Caco-2 (cell line): ENCODE data around the gene PCDHGA3. TPM values are rescaled to one million over a fixed set of nuclear protein-coding genes. Genes with fewer than 3 reads are reported as not detected.
"Not testable (repeated sequence)": the region's sequence is repeated elsewhere in the genome, so short reads cannot be mapped to it uniquely, and the experiment has no call there.

ENCODE experiments used
- BruUV-seq: library from RNA; stranded (reverse); fragments of 400-500 nt; replicated peaks from 2 replicates; lab custom pipeline; 2021; lab: Mats Ljungman, UMichigan
- CTCF ChIA-PET: fragments of 300-600 bp; sonication (Branson Sonifier 250); formaldehyde crosslinking; loops from one replicate; lab custom pipeline; 2022; ENCODE audit warnings: antibody characterized with exemption; lab: Charles Lee
- POLR2A ChIA-PET: fragments of 300-600 bp; sonication (Branson Sonifier 250); formaldehyde crosslinking; loops from one replicate; lab custom pipeline; 2022; ENCODE audit warnings: antibody characterized with exemption; lab: Charles Lee
- DNase-seq, 2 experiments: peaks; one replicate each; pipeline versions ENCODE4 v3.0.0 to v3.0.0-alpha.2; 2020 to 2022
- H3K27me3 ChIP-seq: replicated peaks from 2 replicates; pipeline ENCODE4 v1.6.0; 2011; ENCODE audit warnings: low read length; ENCODE audit not compliant: control insufficient read depth, insufficient read depth
- H3K36me3 ChIP-seq: 2 replicates; pipeline ENCODE4 v1.5.1; 2011; ENCODE audit warnings: low read length; ENCODE audit not compliant: control insufficient read depth, insufficient read depth
- H3K4me1 ChIP-seq: fragments of 250-450 bp; sonication (Bioruptor Pico); 2 replicates; pipeline ENCODE4 v1.5.1; 2020; ENCODE audit warnings: mild to moderate bottlenecking
- H3K4me3 ChIP-seq: 2 replicates; pipeline ENCODE4 v1.5.1; 2011; ENCODE audit warnings: low read depth, mild to moderate bottlenecking, control low read depth, low read length
- H3K9me3 ChIP-seq: fragments of 250-450 bp; sonication (Bioruptor Pico); 2 replicates; pipeline ENCODE4 v1.5.1; 2020; ENCODE audit warnings: mild to moderate bottlenecking, moderate library complexity
- H3K27ac Mint-ChIP-seq: one replicate; pipeline ENCODE4 v1.8.0; 2022; ENCODE audit warnings: mixed read lengths; ENCODE audit not compliant: unreplicated experiment
- H3K27me3 Mint-ChIP-seq: one replicate; pipeline ENCODE4 v1.8.0; 2022; ENCODE audit warnings: mixed read lengths; ENCODE audit not compliant: insufficient read depth, unreplicated experiment
- H3K36me3 Mint-ChIP-seq: one replicate; pipeline ENCODE4 v1.8.0; 2022; ENCODE audit warnings: mild to moderate bottlenecking, mixed read lengths; ENCODE audit not compliant: insufficient read depth, unreplicated experiment
- H3K4me1 Mint-ChIP-seq: one replicate; pipeline ENCODE4 v1.8.0; 2022; ENCODE audit warnings: low read depth, mixed read lengths; ENCODE audit not compliant: unreplicated experiment
- H3K4me3 Mint-ChIP-seq: one replicate; pipeline ENCODE4 v1.8.0; 2022; ENCODE audit warnings: mild to moderate bottlenecking, moderate library complexity, mixed read lengths; ENCODE audit not compliant: unreplicated experiment
- H3K9me3 Mint-ChIP-seq: one replicate; pipeline ENCODE4 v1.8.0; 2022; ENCODE audit warnings: mixed read lengths; ENCODE audit not compliant: unreplicated experiment
- intact Hi-C: fragments of 100-400 bp; cut with micrococcal nuclease; formaldehyde crosslinking; loops from one replicate; pipeline ENCODE4 v1.10.0; 2022; ENCODE audit not compliant: unreplicated experiment
- total RNA-seq: library from RNA; stranded (reverse); gene quantifications from 2 replicates; pipeline ENCODE4 v1.2.3, GENCODE V29; 2022
- TF ChIP-seq, protein P1 (sequence below), 2 experiments: fragments of 200-600 bp in 1 of 2; IDR thresholded peaks; 1 replicate in 1 of 2; 2 replicates in 1 of 2; pipeline versions ENCODE4 v1.5.1 to v1.8.0; 2011 to 2022; ENCODE audit warnings: antibody characterized with exemption in 1 of 2, control low read depth in 1 of 2, inconsistent platforms in 1 of 2, low read depth in 1 of 2, low read length in 1 of 2, mild to moderate bottlenecking in 1 of 2, moderate library complexity in 1 of 2; ENCODE audit not compliant: insufficient read depth in 1 of 2, severe bottlenecking in 1 of 2, unreplicated experiment in 1 of 2

PCDHGA3 gene
- total RNA-seq, 1 experiment from 2014 or later: 0.11 TPM

DNA sequence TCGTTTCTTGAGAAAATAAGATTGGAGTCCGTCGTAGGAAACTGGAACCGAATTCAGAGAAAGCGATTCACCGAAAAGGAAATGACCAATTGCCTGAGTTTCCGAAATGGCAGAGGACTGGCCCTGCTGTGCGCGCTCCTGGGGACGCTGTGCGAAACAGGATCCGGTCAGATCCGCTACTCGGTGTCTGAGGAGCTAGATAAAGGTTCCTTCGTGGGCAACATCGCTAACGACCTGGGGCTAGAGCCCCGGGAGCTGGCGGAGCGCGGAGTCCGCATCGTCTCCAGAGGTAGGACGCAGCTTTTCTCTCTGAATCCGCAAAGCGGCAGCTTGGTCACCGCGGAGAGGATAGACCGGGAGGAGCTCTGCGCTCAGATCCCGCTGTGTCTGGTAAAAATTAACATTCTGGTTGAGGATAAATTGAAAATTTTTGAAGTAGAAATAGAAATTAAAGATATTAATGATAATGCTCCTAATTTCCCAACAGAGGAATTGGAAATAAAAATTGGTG, 379 bp downstream of the PCDHGA3 start:
- no peaks in the 10 kb centered on the region; the same call in 1 of the 2 replicates for H3K9me3 ChIP-seq
- Mint-ChIP-seq H3K4me1 (no peaks in the 10 kb centered on the region), H3K9me3 (peaks cover 9% of the 10 kb centered on the region), H3K4me3 (no peak overlapping the region), H3K27me3 (no peaks in the 10 kb centered on the region), H3K27ac (no peak overlapping the region), H3K36me3 (no peaks in the 10 kb centered on the region)
- DNase-seq: no peak
- H3K4me1 ChIP-seq: no peaks in the 10 kb centered on the region
- H3K4me3 ChIP-seq: no peak overlapping the region
- ChIA-PET CTCF (interaction anchor here (1.3 to 1.5 kb wide), 2 partner anchors 23 to 220 kb away, joined by 3 to 5 read pairs; partner anchors contain the start of gene TAF7), POLR2A (no interaction called here)
- no peaks in the 10 kb centered on the region for H3K27me3 ChIP-seq
- TF ChIP-seq, protein P1, sequence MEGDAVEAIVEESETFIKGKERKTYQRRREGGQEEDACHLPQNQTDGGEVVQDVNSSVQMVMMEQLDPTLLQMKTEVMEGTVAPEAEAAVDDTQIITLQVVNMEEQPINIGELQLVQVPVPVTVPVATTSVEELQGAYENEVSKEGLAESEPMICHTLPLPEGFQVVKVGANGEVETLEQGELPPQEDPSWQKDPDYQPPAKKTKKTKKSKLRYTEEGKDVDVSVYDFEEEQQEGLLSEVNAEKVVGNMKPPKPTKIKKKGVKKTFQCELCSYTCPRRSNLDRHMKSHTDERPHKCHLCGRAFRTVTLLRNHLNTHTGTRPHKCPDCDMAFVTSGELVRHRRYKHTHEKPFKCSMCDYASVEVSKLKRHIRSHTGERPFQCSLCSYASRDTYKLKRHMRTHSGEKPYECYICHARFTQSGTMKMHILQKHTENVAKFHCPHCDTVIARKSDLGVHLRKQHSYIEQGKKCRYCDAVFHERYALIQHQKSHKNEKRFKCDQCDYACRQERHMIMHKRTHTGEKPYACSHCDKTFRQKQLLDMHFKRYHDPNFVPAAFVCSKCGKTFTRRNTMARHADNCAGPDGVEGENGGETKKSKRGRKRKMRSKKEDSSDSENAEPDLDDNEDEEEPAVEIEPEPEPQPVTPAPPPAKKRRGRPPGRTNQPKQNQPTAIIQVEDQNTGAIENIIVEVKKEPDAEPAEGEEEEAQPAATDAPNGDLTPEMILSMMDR (IDR thresholded peaks at IDR 0.05; ENCODE audit: insufficient read depth in 1 of 2, low read depth in 1 of 2, low read length in 1 of 2, severe bottlenecking in 1 of 2, unreplicated experiment in 1 of 2): no peak
- BruUV-seq: no TSS peak
- intact Hi-C loops: no loop called here
- no peaks in the 10 kb centered on the region for H3K36me3 ChIP-seq

DNA sequence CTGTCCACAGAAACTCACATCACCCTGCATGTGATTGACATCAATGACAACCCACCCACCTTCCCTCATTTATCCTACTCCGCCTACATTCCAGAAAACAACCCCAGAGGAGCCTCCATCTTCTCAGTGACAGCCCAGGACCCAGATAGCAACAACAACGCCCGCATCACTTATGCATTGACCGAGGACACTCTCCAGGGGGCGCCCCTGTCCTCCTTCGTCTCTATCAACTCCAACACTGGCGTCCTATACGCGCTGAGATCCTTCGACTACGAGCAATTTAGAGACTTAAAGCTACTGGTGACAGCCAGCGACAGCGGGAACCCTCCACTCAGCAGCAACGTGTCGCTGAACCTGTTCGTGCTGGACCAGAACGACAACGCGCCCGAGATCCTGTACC, 1.7 kb downstream of the PCDHGA3 start:
- no peaks in the 10 kb centered on the region for H3K36me3 ChIP-seq
- POLR2A ChIA-PET: no interaction called here
- no peak overlapping the region for H3K4me3 ChIP-seq
- DNase-seq: no peak
- no peaks in the 10 kb centered on the region; the same call in 1 of the 2 replicates for H3K9me3 ChIP-seq
- TF ChIP-seq, protein P1 (IDR thresholded peaks at IDR 0.05; ENCODE audit: insufficient read depth in 1 of 2, low read depth in 1 of 2, low read length in 1 of 2, severe bottlenecking in 1 of 2, unreplicated experiment in 1 of 2): no peak
- peaks cover 9% of the 10 kb centered on the region for H3K9me3 Mint-ChIP-seq
- no peak overlapping the region for H3K4me3 Mint-ChIP-seq
- CTCF ChIA-PET: no interaction called here
- H3K4me1 Mint-ChIP-seq: no peaks in the 10 kb centered on the region
- no peaks in the 10 kb centered on the region for H3K4me1 ChIP-seq
- no peaks in the 10 kb centered on the region for H3K27me3 ChIP-seq
- no TSS peak for BruUV-seq
- H3K36me3 Mint-ChIP-seq: peaks cover 4% of the 10 kb centered on the region
- H3K27ac Mint-ChIP-seq: no peak overlapping the region
- intact Hi-C loops: no loop called here
- no peaks in the 10 kb centered on the region for H3K27me3 Mint-ChIP-seq

DNA sequence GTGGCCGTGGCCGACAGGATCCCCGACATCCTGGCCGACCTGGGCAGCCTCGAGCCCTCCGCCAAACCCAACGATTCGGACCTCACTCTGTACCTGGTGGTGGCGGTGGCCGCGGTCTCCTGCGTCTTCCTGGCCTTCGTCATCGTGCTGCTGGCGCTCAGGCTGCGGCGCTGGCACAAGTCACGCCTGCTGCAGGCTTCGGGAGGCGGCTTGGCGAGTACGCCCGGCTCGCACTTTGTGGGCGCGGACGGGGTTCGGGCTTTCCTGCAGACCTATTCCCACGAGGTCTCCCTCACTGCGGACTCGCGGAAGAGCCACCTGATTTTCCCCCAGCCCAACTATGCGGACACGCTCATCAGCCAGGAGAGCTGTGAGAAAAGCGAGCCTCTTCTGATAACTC, 2.4 kb downstream of the PCDHGA3 start:
- H3K4me1 ChIP-seq, H3K36me3 Mint-ChIP-seq, H3K4me3 Mint-ChIP-seq, DNase-seq, H3K9me3 ChIP-seq, H3K27me3 ChIP-seq, intact Hi-C loops, CTCF ChIA-PET, H3K4me1 Mint-ChIP-seq, H3K27ac Mint-ChIP-seq, H3K36me3 ChIP-seq, H3K9me3 Mint-ChIP-seq, POLR2A ChIA-PET, H3K27me3 Mint-ChIP-seq, BruUV-seq, H3K4me3 ChIP-seq: not testable (repeated sequence)
